Measurements from ENCODE around the gene KDM6A. TPM values are rescaled to one million over a fixed set of nuclear protein-coding genes. Genes with fewer than 3 reads are reported as not detected.

The KDM6A gene
- total and polyA plus RNA-seq, 9 of the 15 experiments (the other 6 are each of a cell fraction or from before 2014, with no cell fraction given) = 8.4 to 34.3 (median 22.9) TPM

GRCh38 chrX:45046417-45046816, 173.4 kb downstream of the KDM6A start:
- Histone ChIP-seq H3K27me3 (ENCODE audit: control insufficient read depth in 2 of 2, insufficient read depth in 2 of 2, low read length in 2 of 2) (no peaks in the 10 kb centered on the region), H3K9ac (ENCODE audit: insufficient read depth in 1 of 2, low read depth in 2 of 2, low read length in 2 of 2) (no peak overlapping the region), H3K4me3 (no peak overlapping the region), H3K4me2 (ENCODE audit: insufficient read depth, low read length) (no peak overlapping the region), H3K79me2 (ENCODE audit: control insufficient read depth, insufficient read depth, low read length) (peaks cover 17% of the 10 kb centered on the region; the same call in 2 of the 3 replicates), H3K27ac (ENCODE audit: extremely low read depth, low read depth, low read length) (no peak overlapping the region), H2AFZ (ENCODE audit: low read depth, low read length) (no peak overlapping the region), H3K9me3 (replicated peaks; ENCODE audit: control insufficient read depth, insufficient read depth, low read depth, low read length) (no peaks in the 10 kb centered on the region), H3K36me3 (ENCODE audit: control insufficient read depth, insufficient read depth, low read length) (peaks cover 2% of the 10 kb centered on the region; the same call in 2 of the 3 replicates), H4K20me1 (replicated peaks; ENCODE audit: control insufficient read depth, insufficient read depth, low read length) (no peaks in the 10 kb centered on the region), H3K4me1 (replicated peaks in 1 of 2; ENCODE audit: control insufficient read depth in 2 of 2, insufficient read depth in 2 of 2, low read length in 2 of 2) (no peaks in the 10 kb centered on the region), H3K9me1 (ENCODE audit: control insufficient read depth, insufficient read depth, low read length) (no peaks in the 10 kb centered on the region)
- 79% methylated on average over 1 of the region's 1 CpG for WGBS (ENCODE audit: insufficient coverage, low coverage, missing lambda C conversion rate)
- FAIRE-seq (no peak), DNase-seq (ENCODE audit: extremely low read depth in 1 of 4, low spot score in 3 of 4) (no peak), ATAC-seq (no peak)
- in situ Hi-C loops (cut with MboI) (no loop called here), intact Hi-C loops (cut with micrococcal nuclease) (no loop called here)
- no TSS peak for BruUV-seq (replicated peaks)
- ChIA-PET POLR2A (interaction anchor here (0.6 to 1.2 kb wide), 2 partner anchors 170 to 267 kb away, joined by 3 read pairs; no protein-coding TSS in a partner anchor), CTCF (ENCODE audit: low intra/inter-chr PET ratio) (no interaction called here)
- TF ChIP-seq TBL1XR1 (IDR thresholded peaks at IDR 0.05; ENCODE audit: low read length in 2 of 2) (no peak), NFE2 (IDR thresholded peaks at IDR 0.05; ENCODE audit: low read depth) (peak; percentile 33; the same call in 1 of the 2 replicates), E2F8 (IDR thresholded peaks at IDR 0.05; ENCODE audit: low read depth, partially characterized antibody) (no peak), ZNF316 (IDR thresholded peaks at IDR 0.05) (peak; percentile 58), THRB (CRISPR knock-in tag; conservative IDR thresholded peaks at IDR 0.05) (no peak), WHSC1 (IDR thresholded peaks at IDR 0.05; ENCODE audit: low read length) (no peak), C11orf30 (IDR thresholded peaks at IDR 0.05; ENCODE audit: low read depth) (peak; percentile 38), TCF7L2 (IDR thresholded peaks at IDR 0.05; ENCODE audit: low read depth, low read length) (no peak), MAFG (tag; conservative IDR thresholded peaks at IDR 0.05) (peak; percentile 51)
